DMS53 (cell line): ENCODE measurements around the gene ANXA2.

Experiments
- DNase-seq: peaks from one replicate; lab custom pipeline; 2025; lab: John Stamatoyannopoulos, UW

The ANXA2 gene

GRCh38 chr15:60389261-60390077 lies 8.3 kb downstream of the ANXA2 start:
- no peak for DNase-seq

- DNase-seq: no peak
Measured at GRCh38 chr15:60387321-60387720, 10.5 kb downstream of the ANXA2 start.

DNA sequence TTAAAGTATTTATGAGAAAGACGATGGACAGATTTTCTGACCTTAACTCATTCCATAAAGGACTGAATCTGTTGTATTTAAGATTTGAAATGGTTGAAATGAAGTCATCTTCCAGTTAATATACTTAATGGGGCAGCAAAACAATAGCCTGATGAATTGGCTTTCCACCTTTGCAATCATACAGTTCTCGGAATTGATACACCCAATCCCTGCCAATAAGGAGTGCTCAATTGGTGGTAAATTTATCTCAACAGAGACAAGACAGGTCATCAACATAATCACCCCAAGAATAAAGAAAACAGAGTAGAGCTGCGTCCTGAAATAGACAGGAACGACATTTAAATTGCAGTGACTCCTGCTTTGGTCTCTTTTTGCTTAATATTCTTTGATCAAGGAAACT lies 11.2 kb downstream of the ANXA2 start:
- DNase-seq: no peak

DNA sequence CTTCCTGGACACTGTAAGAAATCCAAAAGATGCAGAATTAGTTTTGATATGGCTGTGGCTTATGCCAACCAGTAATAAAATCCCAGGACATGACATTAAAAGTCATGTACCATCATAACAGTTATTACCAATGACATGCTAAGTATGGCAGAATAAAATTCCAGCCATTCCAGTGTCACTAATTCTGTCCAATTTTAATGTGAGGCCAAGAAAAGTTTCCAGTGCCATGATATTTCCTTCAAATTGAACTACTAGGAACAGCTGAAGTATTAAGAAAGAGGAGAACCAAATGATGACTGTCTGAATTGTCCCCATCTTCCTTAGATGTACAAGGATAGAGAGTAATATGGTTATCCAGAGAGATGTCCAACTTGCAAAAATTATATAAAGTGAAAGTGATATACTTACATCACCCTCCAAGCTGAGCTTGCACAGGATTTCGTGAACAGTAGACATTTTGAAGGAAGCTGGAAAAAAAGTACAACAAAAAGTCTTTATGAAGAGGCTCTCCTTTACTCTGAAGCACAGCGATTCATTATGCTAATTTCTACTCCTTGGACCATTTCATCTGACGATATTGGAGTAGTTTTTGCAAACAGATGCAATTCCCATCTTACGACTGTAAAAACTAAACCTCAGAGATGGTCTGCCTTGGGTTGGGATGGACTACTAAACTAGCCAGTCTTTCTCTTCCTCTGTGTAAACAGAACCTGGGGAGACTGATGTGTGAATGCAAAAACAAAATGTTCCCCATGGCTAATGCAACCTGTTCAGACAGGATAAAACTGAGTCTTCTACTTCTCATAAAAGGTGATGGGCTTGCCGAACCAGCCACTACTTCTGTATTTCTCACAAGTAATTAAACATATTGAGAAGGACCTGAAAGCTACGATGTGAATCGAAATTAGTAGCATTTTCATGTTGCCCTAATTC lies 11.9 kb downstream of the ANXA2 start:
- no peak for DNase-seq

DNA sequence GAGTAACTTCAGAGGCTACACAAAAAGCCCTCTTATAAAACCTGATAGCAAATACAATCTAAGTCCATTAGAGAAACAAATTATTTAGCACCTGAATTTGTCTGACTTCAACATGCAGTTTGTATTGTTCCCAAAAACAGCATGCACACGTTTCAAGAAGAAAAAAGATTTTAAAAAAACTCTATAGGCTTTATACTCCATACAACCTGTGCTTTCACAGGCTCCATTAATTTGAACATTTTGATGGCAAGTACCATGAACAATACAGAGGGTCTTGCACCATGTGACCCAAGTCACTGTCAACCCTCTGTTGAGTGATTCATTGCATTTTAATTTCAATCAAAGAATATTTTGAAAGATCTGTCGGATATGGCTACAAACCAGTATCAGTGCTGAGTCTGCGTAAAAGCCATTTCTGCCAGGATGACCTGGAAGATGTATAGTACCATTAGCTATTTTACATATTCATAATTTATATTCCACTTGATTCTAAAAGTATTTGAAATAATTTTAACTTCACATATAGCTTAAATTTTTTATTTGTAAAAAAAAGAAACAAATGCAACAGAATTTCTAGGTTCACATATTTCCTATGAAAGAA lies 13.2 kb downstream of the ANXA2 start:
- no peak for DNase-seq

DNA sequence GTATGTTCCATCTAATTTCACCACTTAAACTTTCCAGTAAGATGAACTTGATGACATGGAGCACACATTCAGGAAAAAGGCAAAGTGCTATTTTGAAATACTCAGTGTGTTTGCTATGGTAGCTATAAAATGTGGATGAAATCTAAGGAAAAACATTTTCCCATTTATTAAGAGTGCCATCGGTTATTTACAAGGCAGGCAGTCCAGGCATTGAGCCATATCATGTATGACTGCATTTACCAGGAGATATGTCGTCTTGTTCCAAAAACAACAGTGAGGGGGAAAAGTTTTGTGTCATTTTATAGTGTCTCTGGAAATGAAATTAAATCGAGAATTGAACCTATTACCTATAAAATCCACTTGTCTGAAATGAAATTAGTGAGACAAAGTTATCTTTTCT lies 13.7 kb downstream of the ANXA2 start:
- no peak for DNase-seq

- DNase-seq: no peak
Measured at GRCh38 chr15:60382773-60383674, 14.8 kb downstream of the ANXA2 start.

- DNase-seq: no peak
Measured at GRCh38 chr15:60381148-60381788, 16.5 kb downstream of the ANXA2 start.

GRCh38 chr15:60379525-60380274 lies 18.1 kb downstream of the ANXA2 start:
- no peak for DNase-seq

- DNase-seq: no peak
Measured at GRCh38 chr15:60379185-60379524, 18.6 kb downstream of the ANXA2 start.

- DNase-seq: peak; percentile 88
Measured at GRCh38 chr15:60376677-60377095, 21.1 kb downstream of the ANXA2 start.

- DNase-seq: no peak
Measured at GRCh38 chr15:60375306-60375705, 22.5 kb downstream of the ANXA2 start.

DNA sequence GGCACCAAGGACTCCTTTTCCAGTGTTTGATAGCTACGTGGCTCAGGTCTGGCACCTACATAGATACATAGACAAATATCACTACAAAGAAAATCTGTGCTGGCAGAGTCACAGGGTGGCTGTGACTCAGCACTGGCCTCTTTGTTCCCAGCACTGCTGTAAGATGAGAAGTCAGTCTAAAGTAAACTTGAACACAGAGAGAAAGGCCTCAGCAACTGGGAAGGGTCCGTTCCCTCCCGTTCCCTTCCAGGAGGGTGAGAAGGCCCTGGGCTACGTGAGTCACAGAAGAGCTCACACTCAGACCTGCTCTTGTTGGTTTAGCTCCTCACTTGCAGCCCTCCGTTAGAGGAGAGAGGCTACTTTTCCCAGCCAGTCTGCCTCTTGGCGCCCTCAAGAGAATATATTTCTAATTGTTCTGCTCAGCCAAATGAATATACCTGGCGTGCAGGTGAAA lies 23.1 kb downstream of the ANXA2 start:
- peak; percentile 93 for DNase-seq

DNA sequence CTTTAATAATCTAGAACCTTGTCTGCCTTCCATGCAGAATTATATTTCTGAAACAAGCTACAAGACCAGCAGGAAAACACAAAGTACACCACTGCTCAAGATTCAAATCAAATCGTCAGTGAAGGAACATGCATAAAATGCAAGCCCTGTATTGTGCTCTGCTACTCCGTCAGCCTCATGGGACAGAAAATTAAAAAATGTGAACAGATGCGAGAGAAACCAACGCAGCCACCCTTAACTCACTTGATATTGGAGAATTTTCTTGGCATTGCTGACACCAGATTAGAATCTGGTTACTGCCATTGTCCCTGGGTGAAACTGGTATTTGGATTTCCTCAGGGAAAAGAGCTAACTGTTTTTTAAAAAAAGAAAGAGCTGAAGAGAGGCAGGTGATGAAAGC lies 23.6 kb downstream of the ANXA2 start:
- DNase-seq: no peak

DNA sequence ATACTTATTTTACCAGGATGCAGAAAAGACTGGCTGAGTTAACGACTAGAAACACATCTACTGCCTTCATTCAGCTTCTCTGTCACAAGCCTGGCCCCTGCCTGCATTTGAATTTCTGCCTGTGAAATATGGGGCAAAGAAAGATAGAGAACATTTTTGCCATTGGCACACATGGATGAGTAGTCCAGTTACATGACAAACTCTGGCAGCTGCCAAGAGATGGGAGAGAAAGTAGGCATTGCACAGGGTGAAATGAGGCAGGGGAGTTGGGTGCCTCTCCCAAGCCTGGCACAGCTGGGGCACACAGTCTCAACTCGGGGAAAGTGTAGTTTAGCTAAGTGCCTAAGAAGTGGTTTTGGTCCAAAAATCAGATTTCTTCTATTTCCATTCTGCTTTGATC lies 24.0 kb downstream of the ANXA2 start:
- DNase-seq: no peak

DNA sequence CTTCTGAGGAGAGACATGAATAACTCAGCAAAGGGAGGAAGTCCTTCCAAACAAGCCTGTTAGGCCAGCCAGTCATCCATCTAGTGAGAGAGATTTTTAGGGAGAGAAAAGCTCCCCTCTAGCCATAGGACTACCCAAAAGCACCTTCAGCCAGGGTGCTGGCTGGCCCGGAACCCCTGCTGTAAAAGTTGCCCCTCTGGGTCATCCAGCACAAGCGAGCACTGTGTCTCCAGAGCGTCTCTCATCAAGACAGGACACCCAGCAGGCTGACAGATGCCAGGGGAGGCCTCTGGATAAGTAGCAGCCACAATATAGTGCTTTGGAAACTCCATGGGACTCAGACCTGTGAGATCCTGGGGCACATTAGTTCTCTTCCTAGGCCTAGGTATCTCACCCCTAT lies 24.5 kb downstream of the ANXA2 start:
- no peak for DNase-seq

DNA sequence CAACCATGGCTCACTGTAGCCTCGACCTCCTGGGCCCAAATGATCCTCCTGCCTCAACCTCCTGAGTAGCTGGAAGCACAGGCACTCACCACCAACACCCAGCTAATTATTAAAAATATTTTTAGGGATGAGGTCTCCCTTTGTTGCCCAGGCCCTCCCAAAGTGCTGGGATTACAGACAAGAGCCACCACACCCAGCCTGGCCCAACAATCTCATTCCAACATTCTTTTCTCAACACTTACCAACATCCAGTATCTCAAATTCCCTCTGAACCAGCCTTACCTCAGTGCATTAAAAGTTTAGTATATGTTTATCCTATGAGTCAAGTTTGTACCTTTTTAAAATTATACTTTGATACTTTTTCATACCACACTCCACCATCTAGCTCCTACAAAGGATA lies 25.0 kb downstream of the ANXA2 start:
- no peak for DNase-seq

DNA sequence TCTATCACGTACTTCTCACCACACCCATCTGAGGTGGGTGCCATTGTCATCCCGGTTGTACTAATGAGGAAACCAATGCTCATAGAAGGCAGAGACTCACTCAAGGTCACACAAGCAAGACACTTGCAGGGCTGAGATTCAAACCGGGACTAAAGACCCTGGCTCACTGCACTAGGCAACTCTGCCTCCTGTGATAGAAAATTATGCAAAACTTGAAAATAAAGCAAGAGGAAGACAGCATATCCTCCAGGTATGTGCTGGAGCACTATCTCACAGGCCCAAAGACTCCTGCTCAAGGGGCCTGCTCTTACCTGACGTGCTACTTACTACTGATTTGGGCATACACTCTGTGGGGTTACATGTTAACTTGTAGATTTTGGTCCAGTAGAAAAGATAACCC lies 25.6 kb downstream of the ANXA2 start:
- DNase-seq: no peak

DNA sequence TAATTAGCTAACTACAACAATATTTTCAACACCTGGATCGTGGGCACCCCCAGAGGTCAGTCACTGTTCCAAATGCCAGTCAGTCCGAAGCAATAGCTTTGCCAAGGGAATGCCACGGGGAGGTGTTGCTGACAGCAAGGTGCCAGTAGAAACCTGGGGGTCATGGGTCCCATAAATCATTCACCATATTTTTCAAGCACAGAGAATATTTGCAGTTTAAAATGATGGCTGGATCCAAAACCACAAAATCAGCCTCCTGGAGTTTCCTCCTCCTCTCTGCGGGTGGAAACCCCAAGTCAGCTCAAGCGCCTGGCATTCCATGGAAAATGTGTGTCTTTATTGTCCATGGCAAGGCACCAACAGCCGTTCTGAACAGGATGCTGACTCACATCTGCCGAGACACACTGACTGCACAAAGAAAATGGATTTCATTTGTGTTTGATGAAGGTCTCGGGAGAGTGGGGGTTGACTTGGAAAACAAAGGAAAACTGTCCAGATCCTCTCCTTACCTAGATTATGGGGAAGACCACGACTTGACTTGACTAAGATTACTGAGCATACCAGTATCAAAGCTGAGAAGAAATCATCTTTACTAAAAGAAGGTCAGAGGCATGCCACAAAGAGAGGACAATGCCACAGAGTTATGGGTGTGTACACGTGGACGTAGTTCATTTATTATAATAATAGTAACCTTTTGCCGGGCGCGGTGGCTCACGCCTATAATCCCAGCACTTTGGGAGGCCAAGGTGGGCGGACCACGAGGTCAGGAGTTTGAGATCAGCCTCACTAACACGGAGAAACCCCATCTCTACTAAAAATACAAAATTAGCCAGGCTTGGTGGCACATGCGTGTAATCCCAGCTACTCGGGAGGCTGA lies 26.4 kb downstream of the ANXA2 start:
- DNase-seq: peak; percentile 75

DNA sequence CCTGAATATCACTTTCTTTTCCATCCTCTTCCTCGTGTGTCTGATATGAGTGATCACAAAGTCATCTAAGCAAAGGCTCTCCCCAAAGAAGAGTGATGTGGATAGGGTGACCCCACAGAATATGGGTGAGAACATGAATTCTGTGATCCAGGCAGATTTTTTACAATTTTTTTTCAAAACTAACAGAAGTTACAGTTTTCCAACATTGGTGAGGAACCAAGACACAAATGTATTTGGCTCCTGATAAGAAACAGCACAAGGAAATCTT lies 27.0 kb downstream of the ANXA2 start:
- no peak for DNase-seq
